ENCODE measurements around the gene STX18. TPM values are rescaled to one million over a fixed set of nuclear protein-coding genes. Genes with fewer than 3 reads are reported as not detected.

STX18 gene
- total and polyA plus RNA-seq, 2 donors (not counting 3 experiments of a cell fraction or from before 2014, with no cell fraction given) = 30.7 to 31.2 TPM

- Histone ChIP-seq H3K36me3 (ENCODE audit: control insufficient read depth in 2 of 2, extremely low read depth in 1 of 2, insufficient read depth in 2 of 2, low read length in 2 of 2) (no peaks in the 10 kb centered on the region), H3K79me2 (ENCODE audit: control insufficient read depth, insufficient read depth, low read length) (no peaks in the 10 kb centered on the region), H3K9ac (replicated peaks; ENCODE audit: extremely low read depth, insufficient read depth, low read length) (no peak overlapping the region), H3K4me1 (ENCODE audit: control insufficient read depth, extremely low read depth, insufficient read depth, low read length) (no peaks in the 10 kb centered on the region), H2AFZ (ENCODE audit: low read depth, low read length) (no peak overlapping the region), H4K20me1 (replicated peaks; ENCODE audit: control insufficient read depth, extremely low read depth, insufficient read depth, low read length) (no peaks in the 10 kb centered on the region), H3K27me3 (ENCODE audit: control insufficient read depth in 2 of 2, insufficient read depth in 2 of 2, low read length in 2 of 2) (no peaks in the 10 kb centered on the region), H3K9me3 (replicated peaks; ENCODE audit: control insufficient read depth, insufficient read depth, low read length) (no peaks in the 10 kb centered on the region), H3K9me1 (replicated peaks; ENCODE audit: control insufficient read depth, extremely low read depth, insufficient read depth, low read length) (no peaks in the 10 kb centered on the region), H3K4me3 (replicated peaks in 1 of 3; ENCODE audit: insufficient read depth in 1 of 3, low read depth in 1 of 3, low read length in 3 of 3) (no peak overlapping the region), H3K27ac (ENCODE audit: insufficient read depth, low read depth, low read length) (no peak overlapping the region), H3K4me2 (ENCODE audit: insufficient read depth, low read length) (no peak overlapping the region)
- POLR2A ChIA-PET = no interaction called here
- dilution Hi-C loops (cut with MboI; ENCODE audit: extremely low pct_ligation_motif_present, low sequenced_read_pairs) (no loop called here), intact Hi-C loops (cut with micrococcal nuclease) (no loop called here)
- TF ChIP-seq, protein P1, sequence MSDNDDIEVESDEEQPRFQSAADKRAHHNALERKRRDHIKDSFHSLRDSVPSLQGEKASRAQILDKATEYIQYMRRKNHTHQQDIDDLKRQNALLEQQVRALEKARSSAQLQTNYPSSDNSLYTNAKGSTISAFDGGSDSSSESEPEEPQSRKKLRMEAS (IDR thresholded peaks at IDR 0.05; ENCODE audit: insufficient read depth, insufficient read length) = no peak
- TF ChIP-seq FOS (IDR thresholded peaks at IDR 0.05; ENCODE audit: borderline replicate concordance, insufficient read depth, low read length) = no peak
- no peak for TF ChIP-seq MYC (IDR thresholded peaks at IDR 0.05; ENCODE audit: low read depth, low read length)
- no peak for TF ChIP-seq POLR2A (IDR thresholded peaks at IDR 0.05; ENCODE audit: low read depth, low read length)
- TF ChIP-seq, protein P2, sequence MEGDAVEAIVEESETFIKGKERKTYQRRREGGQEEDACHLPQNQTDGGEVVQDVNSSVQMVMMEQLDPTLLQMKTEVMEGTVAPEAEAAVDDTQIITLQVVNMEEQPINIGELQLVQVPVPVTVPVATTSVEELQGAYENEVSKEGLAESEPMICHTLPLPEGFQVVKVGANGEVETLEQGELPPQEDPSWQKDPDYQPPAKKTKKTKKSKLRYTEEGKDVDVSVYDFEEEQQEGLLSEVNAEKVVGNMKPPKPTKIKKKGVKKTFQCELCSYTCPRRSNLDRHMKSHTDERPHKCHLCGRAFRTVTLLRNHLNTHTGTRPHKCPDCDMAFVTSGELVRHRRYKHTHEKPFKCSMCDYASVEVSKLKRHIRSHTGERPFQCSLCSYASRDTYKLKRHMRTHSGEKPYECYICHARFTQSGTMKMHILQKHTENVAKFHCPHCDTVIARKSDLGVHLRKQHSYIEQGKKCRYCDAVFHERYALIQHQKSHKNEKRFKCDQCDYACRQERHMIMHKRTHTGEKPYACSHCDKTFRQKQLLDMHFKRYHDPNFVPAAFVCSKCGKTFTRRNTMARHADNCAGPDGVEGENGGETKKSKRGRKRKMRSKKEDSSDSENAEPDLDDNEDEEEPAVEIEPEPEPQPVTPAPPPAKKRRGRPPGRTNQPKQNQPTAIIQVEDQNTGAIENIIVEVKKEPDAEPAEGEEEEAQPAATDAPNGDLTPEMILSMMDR (IDR thresholded peaks at IDR 0.05; ENCODE audit: extremely low read depth in 1 of 2, insufficient read depth in 1 of 2, low read depth in 1 of 2, low read length in 2 of 2) = no peak
- TF ChIP-seq POLR2AphosphoS5 (IDR thresholded peaks at IDR 0.05; ENCODE audit: insufficient read depth, low read depth, low read length) = no peak
- no peak for TF ChIP-seq JUN (IDR thresholded peaks at IDR 0.05; ENCODE audit: borderline replicate concordance, insufficient read depth, insufficient read length, low read depth)
- no peak for TF ChIP-seq GATA2 (IDR thresholded peaks at IDR 0.05; ENCODE audit: insufficient read depth, insufficient read length, low read depth, low read length)
- no peak for TF ChIP-seq EZH2 (IDR thresholded peaks at IDR 0.05; ENCODE audit: borderline replicate concordance, low read depth, low read length, severe bottlenecking)
- no peak for FAIRE-seq
- DNase-seq (ENCODE audit: low read depth, low spot score) = no peak
- BruUV-seq (replicated peaks) = no TSS peak
- CTCF ChIA-PET = interaction anchor here (1.4 to 1.6 kb wide), 2 partner anchors 9 to 44 kb away, joined by 4 to 15 read pairs; no protein-coding TSS in a partner anchor
Measured at GRCh38 chr4:4564522-4564921, 22.7 kb upstream of the STX18 start.
